GM21576 (cell line): ENCODE results near the gene KIF3B.
"Not testable (repeated sequence)": the region's sequence is repeated elsewhere in the genome, so short reads cannot be mapped to it uniquely, and the experiment has no call there.

ENCODE experiments used
- ATAC-seq: cut with Tn5 transposase; IDR thresholded peaks from one replicate; pipeline ENCODE4 v1.9.1; 2021; ENCODE audit warnings: mild to moderate bottlenecking, moderate library complexity; ENCODE audit not compliant: unreplicated experiment

Gene KIF3B

DNA sequence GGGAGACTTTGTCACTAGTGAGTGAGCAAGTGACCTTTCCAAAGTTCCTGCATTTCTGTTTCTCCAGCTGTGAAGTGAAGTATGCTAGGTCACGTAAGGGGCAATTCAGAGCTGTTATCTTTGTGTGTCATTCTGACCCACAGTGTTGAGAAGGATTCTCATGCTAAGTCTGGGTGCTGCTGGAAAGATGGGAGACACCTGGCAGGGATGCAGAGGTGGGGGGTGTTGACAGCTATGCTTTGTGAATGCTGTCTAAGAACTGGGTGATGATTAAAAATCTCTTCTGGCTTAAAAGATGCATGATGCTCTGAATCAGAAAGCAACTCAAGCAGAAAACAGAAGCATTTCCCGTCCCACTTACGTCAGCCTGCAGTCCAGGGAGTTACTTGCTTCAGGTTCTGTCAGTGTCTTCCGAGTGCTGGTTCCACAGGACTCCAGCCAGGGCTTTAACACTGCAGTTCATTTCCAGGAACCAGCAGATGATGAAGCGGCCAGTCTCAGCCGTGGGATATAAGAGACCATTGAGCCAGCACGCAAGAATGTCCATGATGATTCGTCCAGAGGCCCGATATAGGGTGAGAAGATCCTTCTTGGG is 49.7 kb downstream of the KIF3B start:
- no peak for ATAC-seq

- no peak for ATAC-seq
Measured at GRCh38 chr20:32329817-32330554, 52.5 kb downstream of the KIF3B start.

- ATAC-seq: no peak
Measured at GRCh38 chr20:32330555-32330897, 53.1 kb downstream of the KIF3B start.

- no peak for ATAC-seq
Measured at GRCh38 chr20:32332614-32333013, 55.2 kb downstream of the KIF3B start.

- ATAC-seq: peak; percentile 59
Measured at GRCh38 chr20:32333181-32333987, 55.9 kb downstream of the KIF3B start.

DNA sequence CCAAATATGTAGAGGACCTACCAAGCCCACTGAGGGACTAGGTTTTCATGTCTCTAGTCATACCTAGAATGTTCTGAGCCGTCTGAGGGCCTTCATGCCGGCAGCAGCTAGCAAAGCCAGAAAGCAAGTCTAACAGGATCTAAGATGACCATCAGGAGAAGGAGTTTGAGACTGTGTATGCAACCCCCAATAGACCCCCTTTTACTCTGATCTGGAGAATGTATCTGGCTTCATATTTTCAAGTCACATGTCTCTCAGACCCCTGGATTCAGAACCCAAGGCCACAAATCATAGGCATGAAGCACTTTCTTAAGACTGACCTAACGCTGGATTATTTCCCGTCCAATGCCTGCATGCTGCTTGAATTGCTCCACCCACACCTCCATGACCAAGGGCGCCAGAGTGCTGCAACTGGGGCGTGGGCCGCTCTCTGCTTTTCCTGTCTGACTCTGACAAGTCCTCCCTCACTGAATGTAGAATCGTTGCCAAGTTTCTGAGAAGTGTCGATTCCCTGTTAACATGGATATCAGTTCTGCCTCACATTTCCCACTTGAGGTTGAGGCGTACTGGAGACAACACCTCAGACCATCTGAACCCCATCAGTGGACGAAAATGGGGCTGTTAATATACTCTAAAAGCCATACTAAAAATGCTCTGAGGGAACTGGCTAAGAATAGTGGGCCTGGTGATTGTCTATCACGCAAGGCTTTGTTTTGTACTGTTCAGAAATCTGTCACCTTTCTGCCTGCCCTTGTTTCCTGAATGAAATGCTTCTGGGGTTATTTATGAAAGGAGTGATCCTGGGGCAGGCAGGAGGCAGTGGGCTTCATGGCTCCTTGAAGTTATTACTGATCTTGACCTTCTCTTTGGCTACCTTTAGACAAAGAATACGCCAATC is 56.8 kb downstream of the KIF3B start:
- ATAC-seq: no peak

DNA sequence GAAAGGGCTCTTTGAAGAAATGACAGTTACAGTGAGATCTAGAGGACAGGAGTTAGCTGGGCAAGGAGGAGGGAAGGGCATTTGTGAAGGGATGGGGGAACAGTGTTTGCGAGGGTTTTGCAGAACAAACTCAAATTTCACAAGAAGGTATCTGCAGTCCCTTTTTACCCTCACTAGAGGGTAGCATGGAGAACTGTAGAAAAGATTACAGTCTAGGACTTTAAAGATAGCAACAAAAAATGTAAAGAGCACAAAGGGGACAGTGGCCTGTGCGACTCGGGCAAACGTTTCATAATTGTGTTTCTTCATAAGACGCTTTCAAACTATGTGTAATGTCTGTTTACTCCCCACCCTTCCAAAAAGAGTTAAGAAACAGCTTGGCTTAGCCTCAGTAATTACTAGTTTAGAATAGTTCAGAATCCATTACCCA is 59.5 kb downstream of the KIF3B start:
- ATAC-seq: no peak

DNA sequence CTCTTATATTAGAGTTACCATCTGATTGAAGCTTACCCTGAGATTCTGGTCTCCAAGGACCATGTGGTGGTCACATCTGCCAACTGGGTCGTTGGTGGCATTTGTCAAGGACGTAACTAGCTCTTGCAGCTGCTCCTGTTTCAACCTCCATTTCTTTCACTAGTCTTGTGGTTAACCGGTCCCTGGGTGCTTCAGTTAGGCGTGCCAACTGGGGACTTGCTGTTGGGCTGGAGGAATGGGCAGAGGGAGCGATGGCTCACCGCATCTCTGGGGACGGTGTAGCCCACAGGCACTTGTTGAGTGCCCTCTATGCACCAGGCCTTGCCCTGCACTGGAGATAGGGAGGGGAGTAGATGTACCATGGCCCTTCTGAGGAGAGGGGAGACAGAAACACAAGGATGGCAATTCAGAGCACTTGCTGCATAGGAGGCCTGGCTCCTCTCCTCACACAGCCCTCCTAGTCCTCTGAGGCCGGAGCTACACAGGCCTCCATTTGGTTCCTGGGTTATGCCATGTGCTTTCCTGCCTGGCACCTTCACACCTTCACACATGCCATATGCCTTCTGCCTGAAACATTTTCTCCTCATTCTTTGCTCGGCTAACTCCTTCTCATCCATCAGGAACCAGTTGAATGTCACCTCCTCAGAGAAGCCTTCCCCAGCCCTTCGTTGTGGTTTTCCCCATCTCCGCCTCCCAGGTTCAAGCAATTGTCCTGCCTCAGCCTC is 60.6 kb downstream of the KIF3B start:
- ATAC-seq: no peak

- no peak for ATAC-seq
Measured at GRCh38 chr20:32338665-32339064, 61.2 kb downstream of the KIF3B start.

GRCh38 chr20:32339116-32339515 is 61.7 kb downstream of the KIF3B start:
- no peak for ATAC-seq

- ATAC-seq: not testable (repeated sequence)
Measured at GRCh38 chr20:32341053-32341452, 63.6 kb downstream of the KIF3B start.

GRCh38 chr20:32343439-32343838 is 66.0 kb downstream of the KIF3B start:
- no peak for ATAC-seq

DNA sequence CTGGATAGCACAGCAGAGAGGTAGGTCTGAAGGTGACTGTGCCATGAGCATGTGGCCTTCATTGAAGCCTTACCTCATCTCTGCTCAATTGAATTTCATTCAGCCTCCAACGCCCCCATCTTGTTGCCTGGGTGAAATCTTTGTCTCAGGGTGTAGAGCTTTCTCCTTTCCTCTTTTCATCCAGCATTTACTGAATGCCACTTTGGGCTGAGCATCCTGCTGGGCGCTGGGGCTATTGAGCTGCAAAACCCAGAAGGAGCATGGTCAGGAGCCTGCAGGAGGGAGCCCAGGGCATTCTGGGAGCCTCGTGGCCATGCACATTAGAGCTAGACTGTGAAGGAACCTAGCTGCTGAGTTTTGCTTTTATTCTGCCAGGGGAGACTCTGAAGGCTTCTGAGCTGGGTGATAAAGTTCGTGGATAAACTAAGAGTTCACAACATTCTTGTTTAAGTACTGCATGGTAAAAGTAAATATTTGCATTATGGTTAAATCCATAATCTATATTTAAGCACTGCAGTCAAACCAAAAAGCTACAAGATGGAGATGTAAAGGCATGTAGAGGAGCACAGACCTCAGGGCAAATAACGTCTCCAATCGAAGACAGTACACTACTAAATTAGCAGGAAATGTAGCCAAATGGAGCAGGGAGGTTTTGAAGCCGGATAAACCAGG is 67.5 kb downstream of the KIF3B start:
- ATAC-seq: no peak

- ATAC-seq: no peak
Measured at GRCh38 chr20:32348207-32348606, 70.8 kb downstream of the KIF3B start.

- ATAC-seq: no peak
Measured at GRCh38 chr20:32350421-32350820, 73.0 kb downstream of the KIF3B start.

- ATAC-seq: no peak
Measured at GRCh38 chr20:32352121-32352720, 74.8 kb downstream of the KIF3B start.

GRCh38 chr20:32353848-32354496 is 76.5 kb downstream of the KIF3B start:
- ATAC-seq: no peak

DNA sequence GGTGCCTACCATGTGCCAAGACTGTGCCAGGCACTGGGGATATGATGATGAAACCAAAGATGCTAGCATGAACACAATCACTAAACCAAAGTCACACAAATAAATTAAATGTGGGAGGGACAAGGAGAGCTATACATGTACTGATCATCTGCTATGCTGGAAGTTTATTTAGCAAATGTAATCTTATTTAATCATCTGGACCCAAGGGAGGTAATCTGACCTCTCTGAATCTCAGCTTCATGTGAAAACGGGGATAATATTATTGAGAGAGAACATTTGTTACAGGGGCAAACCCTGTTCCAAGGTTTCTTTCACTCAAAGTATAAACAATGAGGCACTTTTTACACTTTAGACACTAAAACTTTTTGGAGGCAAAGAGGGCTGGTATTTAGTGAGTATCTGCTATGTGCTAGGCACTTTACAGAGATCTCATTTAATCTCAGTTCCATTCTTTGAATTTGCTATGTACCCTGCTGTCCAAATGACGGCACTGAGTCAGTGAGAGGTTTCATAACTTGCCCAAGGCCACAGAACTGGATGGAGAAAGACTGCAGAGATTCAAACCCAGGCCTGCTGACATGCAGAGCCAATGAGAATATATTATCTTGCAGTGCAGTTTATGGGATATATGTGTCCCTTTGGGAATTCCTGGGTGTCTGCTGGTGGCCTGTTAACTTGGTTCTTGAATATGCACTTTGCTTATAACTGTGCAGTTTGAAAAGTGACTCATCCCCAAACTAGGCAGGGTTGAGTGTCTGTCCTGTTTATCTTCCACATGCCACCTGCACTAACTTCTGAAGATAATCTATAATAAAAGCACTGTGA is 77.4 kb downstream of the KIF3B start:
- no peak for ATAC-seq
